COLO829 (cell line): Measurements from ENCODE around the gene GRIK4.
A peak's percentile ranks its signal among the peaks of the same experiment; 100 is the strongest.

Experiments
- DNase-seq: peaks from one replicate; pipeline ENCODE4 v3.0.0; 2012; ENCODE audit warnings: low spot score

The GRIK4 gene

DNA sequence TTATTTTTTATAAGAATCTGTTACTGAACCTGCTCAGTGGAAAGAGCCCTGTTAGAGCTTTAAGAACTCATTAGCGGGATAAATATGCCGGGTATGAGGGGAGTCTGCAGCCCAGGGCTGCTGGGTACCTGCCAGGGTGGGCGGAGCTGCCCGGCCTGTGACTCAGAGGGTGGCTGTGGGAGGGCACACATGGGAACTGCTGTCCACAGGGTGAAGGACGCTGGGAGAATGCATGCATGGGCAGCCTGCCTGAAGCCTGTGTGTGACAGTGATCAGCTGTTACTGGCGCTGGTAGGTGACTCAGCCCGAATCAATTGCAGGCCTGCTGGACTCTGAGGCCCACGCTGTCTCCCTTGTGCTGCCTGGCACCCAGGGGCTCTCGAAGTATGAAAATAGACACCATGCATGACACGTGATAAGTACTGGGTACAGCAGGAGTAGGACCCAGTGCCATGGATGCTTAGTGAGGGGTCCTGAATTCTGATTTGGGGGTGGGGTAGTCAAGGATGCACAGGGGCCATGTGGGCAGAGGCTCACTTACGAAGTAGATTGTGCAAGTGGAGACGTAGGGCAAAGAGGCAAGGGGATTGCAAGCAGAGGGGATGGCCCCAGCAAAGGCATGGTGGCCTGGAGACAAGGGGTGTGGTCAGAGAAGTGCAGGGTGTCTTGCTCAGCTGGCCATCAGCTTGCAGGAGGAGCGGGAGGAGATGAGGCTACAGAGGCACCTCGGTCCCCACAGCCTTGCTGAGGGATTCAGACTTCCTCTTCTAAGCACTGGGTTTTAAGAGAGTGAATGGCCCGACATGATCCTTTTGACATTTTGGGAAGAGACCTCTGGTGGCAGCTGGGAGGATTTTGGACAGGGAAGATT, 36.5 kb downstream of the GRIK4 start:
- peak; percentile 80 for DNase-seq

- DNase-seq, result no peak
These were observed 37.2 kb downstream of the GRIK4 start for GRCh38 chr11:120548682-120549209.

GRCh38 chr11:120549346-120549745, 37.8 kb downstream of the GRIK4 start:
- no peak for DNase-seq

GRCh38 chr11:120550007-120550406, 38.5 kb downstream of the GRIK4 start:
- no peak for DNase-seq

DNA sequence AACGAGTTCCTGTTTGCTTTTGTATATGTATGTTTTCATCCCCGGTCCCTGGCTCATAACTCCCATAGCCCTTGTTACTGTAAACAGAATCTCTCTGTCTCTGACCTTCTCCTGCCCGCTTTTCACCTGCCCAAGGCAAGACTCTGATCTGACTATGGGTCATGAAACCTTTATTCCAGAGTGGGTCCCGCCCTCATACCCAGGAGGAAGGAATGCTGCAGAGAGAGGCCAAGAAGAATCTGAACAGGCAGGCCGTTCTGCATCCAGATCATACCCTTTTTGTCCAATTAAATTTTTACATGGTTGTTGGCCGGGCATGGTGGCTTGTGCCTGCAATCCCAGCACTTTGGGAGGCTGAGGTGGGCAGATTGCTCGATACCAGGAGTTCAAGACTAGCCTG, 39.6 kb downstream of the GRIK4 start:
- no peak for DNase-seq

GRCh38 chr11:120554766-120555432, 43.4 kb downstream of the GRIK4 start:
- DNase-seq, result no peak

- no peak for DNase-seq
These were observed 43.9 kb downstream of the GRIK4 start for GRCh38 chr11:120555433-120555773.

DNA sequence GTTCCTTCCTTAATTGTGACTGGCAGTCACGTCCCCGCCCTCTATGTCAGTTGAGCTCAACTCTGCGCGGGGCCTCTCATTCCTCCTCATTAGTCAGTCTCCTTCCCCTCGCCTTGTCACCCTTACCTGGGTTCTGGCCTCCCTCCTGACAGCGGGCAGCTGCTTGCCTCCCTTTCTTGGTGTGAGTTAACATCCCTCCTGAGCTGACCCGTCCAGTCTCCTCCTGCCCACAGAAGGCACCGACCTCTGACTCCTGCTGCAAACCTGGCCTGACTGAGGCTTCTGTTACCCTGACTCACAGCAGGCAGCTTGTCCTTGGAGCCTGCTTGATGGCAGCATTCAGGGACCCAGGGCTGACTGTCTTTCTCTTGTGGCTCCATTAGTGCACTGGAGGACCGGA, 45.2 kb downstream of the GRIK4 start:
- no peak for DNase-seq

GRCh38 chr11:120558744-120559431, 47.3 kb downstream of the GRIK4 start:
- no peak for DNase-seq

GRCh38 chr11:120561286-120561685, 49.7 kb downstream of the GRIK4 start:
- DNase-seq, result no peak

DNA sequence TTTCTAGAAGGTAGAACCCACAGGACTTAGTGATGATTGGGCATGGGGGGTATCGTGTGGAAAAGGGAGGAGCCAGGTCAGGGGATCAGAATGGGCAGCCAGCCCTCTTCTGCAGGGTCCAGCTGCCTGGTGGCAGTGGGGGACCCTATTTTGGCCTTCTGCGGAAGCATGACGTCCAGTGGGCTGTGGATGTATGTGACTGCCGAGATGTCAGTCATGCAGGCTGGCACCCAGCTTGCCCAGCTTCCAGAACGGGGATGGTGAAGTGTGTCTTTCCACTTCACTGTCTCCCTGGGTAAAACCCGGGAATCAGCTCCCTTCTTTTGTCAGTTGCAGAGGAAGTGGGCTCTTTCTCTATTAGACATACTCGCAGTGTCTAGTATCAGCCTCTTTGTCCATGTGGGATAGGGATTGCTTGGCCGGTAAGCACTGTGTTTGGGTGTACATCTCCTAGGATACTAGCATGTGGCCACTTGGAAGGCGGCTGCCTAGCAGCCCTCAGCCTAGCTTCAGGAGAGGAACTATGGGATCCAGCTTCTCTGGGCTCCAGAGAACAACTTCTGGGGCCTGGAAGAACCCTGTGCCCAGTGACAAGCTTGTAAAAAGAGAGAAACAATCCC, 51.4 kb downstream of the GRIK4 start:
- no peak for DNase-seq

GRCh38 chr11:120563703-120564572, 52.4 kb downstream of the GRIK4 start:
- DNase-seq, result no peak

- peak; percentile 20 for DNase-seq
These were observed 53.2 kb downstream of the GRIK4 start for GRCh38 chr11:120564573-120565311.

- no peak for DNase-seq
These were observed 54.1 kb downstream of the GRIK4 start for GRCh38 chr11:120565466-120566155.

DNA sequence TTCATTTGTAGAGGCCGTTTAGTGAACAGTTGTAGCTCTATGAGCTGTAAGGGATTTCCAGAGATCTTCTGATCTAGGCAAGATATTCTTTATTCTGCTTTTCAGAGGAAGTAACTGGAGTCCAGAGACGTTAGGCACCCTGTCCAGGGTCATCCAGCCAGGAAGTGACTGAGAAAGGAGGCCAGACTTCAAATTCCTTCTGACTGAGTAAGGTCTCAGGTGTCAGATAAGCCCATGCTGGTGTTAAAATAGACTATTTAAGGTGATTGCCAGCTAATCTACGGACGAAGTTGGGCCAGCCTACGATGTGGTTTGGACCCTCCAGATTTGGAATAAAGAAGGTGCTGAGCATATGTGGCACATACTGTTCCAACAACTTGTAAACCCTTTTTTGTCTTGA, 54.6 kb downstream of the GRIK4 start:
- no peak for DNase-seq

GRCh38 chr11:120568572-120569307, 57.2 kb downstream of the GRIK4 start:
- DNase-seq, result no peak

- DNase-seq, result no peak
These were observed 58.3 kb downstream of the GRIK4 start for GRCh38 chr11:120569861-120570260.

DNA sequence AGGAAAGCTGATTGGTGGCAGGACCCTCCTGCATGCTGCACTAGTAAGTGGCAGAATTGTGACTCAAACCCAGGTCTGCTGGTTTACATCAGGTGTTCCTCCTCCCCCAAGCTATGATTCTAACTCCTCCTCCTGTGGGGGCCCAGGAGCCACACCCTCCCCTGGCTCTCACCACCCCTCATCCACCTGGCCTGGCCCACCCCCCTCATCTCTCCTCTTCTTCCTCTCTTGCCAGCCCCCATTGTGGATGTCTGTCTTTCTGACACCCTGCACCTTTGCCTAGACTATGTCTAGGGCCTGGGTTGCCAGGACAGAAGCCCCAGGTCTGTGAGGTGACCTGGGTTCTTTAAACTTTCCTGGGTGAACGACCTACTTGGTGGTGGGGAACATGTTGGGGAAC, 59.9 kb downstream of the GRIK4 start:
- DNase-seq, result no peak

DNA sequence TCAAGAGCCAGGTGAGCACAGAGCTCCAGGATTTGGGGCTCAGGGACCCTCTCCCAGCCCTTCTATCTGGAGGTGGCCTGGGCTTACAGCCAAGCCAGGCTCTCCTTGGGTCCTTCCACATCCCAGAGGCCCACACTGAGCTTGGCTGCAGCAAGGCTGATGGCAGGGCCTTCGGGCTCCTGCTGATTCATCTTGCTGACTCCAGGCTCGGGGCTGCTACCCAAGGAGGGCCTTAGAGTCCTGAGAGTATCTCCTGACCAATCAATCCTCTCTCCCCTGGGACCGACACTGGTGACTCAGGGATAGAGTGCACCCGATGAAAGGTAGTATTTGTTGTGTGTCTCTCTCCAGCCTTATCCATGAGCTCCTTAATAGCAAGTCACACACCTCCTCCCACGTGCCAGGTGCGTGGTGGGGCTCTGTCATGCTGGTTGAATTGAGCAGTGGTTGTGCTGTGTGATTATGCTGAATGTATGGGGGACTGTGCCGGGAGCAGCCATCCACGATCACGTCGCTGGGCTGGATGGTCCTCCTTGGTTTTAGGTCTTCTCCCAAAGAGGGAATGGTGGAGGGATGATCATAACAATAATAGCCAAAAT, 62.3 kb downstream of the GRIK4 start:
- DNase-seq, result no peak
